Small intestine (tissue), 4 donors: ENCODE measurements around the gene ISYNA1. TPM values are rescaled to one million over a fixed set of nuclear protein-coding genes. Genes with fewer than 3 reads are reported as not detected.

Source experiments
- polyA plus RNA-seq, 4 donors: library from polyadenylated mRNA; stranded (reverse) in 3 of 4; unstranded in 1 of 4; fragments of 200-250 nt in 3 of 4; fragments of 120-200 nt in 1 of 4; gene quantifications; one replicate each; pipeline versions ENCODE4 v1.2.1 to v1.2.3, GENCODE V29; 2013
- donor health status: healthy with polysubstance abuse.
- donor health status: Bipolar disorder and iron deficiency.
- donor health status: healthy.

Gene ISYNA1
- polyA plus RNA-seq, 4 donors = 4.5 to 72.1 (median 9.3) TPM

Other genes with a start within 250 kb of the ISYNA1 start
- gene MPV17L2, start 244.9 kb downstream of the ISYNA1 start, polyA plus RNA-seq = 10 to 100 TPM in 3 of 4 donors, 1 to 10 TPM in 1; 6.0 to 25.9 (median 17.2) TPM
- 1 to 10 TPM in 3 of 4 donors, under 1 TPM in 1; 0.81 to 6.0 (median 1.9) TPM for gene RAB3A, start 234.1 kb downstream of the ISYNA1 start, polyA plus RNA-seq
- 1 to 10 TPM in 1 of 4 donors, under 1 TPM in 1, not detected in 2; 0.52 to 1.1 TPM for gene PDE4C, start 211.7 kb downstream of the ISYNA1 start, polyA plus RNA-seq
- 10 to 100 TPM in 1 of 4 donors, 1 to 10 TPM in 3; 1.5 to 15.2 (median 4.9) TPM for gene IQCN, start 163.7 kb downstream of the ISYNA1 start, polyA plus RNA-seq
- 100 to 1,000 TPM; 129 to 211 (median 162) TPM for gene JUND, start 156.5 kb downstream of the ISYNA1 start, polyA plus RNA-seq
- gene LSM4, start 115.1 kb downstream of the ISYNA1 start, polyA plus RNA-seq = 100 to 1,000 TPM; 102 to 269 (median 186) TPM
- 10 to 100 TPM; 29.1 to 77.9 (median 38.6) TPM for gene PGPEP1, start 97.5 kb downstream of the ISYNA1 start, polyA plus RNA-seq
- gene GDF15, start 52.0 kb downstream of the ISYNA1 start, polyA plus RNA-seq = 10 to 100 TPM in 3 of 4 donors, 1 to 10 TPM in 1; 4.5 to 41.5 (median 20.1) TPM
- gene LRRC25, start 40.5 kb downstream of the ISYNA1 start, polyA plus RNA-seq = 1 to 10 TPM in 3 of 4 donors, under 1 TPM in 1; 0.89 to 5.1 (median 3.4) TPM
- 100 to 1,000 TPM in 1 of 4 donors, 10 to 100 TPM in 3; 15.9 to 117 (median 44.2) TPM for gene SSBP4, start 18.7 kb downstream of the ISYNA1 start, polyA plus RNA-seq
- 10 to 100 TPM in 2 of 4 donors, 1 to 10 TPM in 2; 8.6 to 12.2 (median 10.4) TPM for gene ELL, start 83.9 kb upstream of the ISYNA1 start, polyA plus RNA-seq
- gene FKBP8, start 105.4 kb upstream of the ISYNA1 start, polyA plus RNA-seq = 100 to 1,000 TPM; 144 to 189 (median 180) TPM
- gene KXD1, start 119.7 kb upstream of the ISYNA1 start, polyA plus RNA-seq = 10 to 100 TPM; 58.8 to 81.3 (median 75.2) TPM
- gene UBA52, start 133.7 kb upstream of the ISYNA1 start, polyA plus RNA-seq = 1,000 to 10,000 TPM in 2 of 4 donors, 100 to 1,000 TPM in 2; 741 to 1,139 (median 935) TPM
- gene REX1BD, start 150.7 kb upstream of the ISYNA1 start, polyA plus RNA-seq = 100 to 1,000 TPM in 1 of 4 donors, 10 to 100 TPM in 3; 46.1 to 102 (median 65.9) TPM
- 10 to 100 TPM in 1 of 4 donors, 1 to 10 TPM in 2, not detected in 1; 2.0 to 22.3 (median 6.5) TPM for gene CRLF1, start 168.7 kb upstream of the ISYNA1 start, polyA plus RNA-seq
- 1 to 10 TPM in 3 of 4 donors, not detected in 1; 1.3 to 8.5 (median 1.6) TPM for gene TMEM59L, start 174.7 kb upstream of the ISYNA1 start, polyA plus RNA-seq
- 1 to 10 TPM; 1.6 to 5.2 (median 3.5) TPM for gene KLHL26, start 198.9 kb upstream of the ISYNA1 start, polyA plus RNA-seq
- gene CRTC1, start 245.5 kb upstream of the ISYNA1 start, polyA plus RNA-seq = 10 to 100 TPM in 1 of 4 donors, 1 to 10 TPM in 3; 5.8 to 20.7 (median 6.7) TPM